Activated T-helper 17 cell treated with anti-CD3 and anti-CD28 coated beads, Interleukin-2, amount 50 U/mL, for 72 hours (primary cell): ENCODE measurements around the gene TSPAN4. TPM values are rescaled to one million over a fixed set of nuclear protein-coding genes. Genes with fewer than 3 reads are reported as not detected.

Source experiments
- ATAC-seq: fragments of 150-1000 bp; cut with Tn5 transposase; replicated peaks from 2 replicates; pipeline ENCODE4 v1.10.0; 2021; ENCODE audit warnings: mild to moderate bottlenecking, moderate library complexity
- H3K27ac Mint-ChIP-seq: one replicate; pipeline ENCODE4 v1.8.0; 2022; ENCODE audit warnings: mixed read lengths
- H3K27me3 Mint-ChIP-seq: one replicate; pipeline ENCODE4 v1.8.0; 2022; ENCODE audit warnings: mixed read lengths
- H3K36me3 Mint-ChIP-seq: one replicate; pipeline ENCODE4 v1.8.0; 2022; ENCODE audit warnings: low read depth, mild to moderate bottlenecking, mixed read lengths
- H3K4me1 Mint-ChIP-seq: one replicate; pipeline ENCODE4 v1.8.0; 2022; ENCODE audit warnings: mixed read lengths
- H3K4me3 Mint-ChIP-seq: one replicate; pipeline ENCODE4 v1.8.0; 2022; ENCODE audit warnings: mild to moderate bottlenecking, mixed read lengths
- H3K9me3 Mint-ChIP-seq: one replicate; pipeline ENCODE4 v1.8.0; 2022; ENCODE audit warnings: mixed read lengths
- total RNA-seq, 2 donors: library from RNA; stranded (reverse); gene quantifications; one replicate each; pipeline ENCODE4 v1.2.3, GENCODE V29; 2022

TSPAN4 gene
- total RNA-seq, 2 donors from 2014 or later, result 6.0 to 11.2 TPM

- ATAC-seq, result no peak
- no peak overlapping the region for H3K27ac Mint-ChIP-seq
- H3K36me3 Mint-ChIP-seq, result peaks cover 35% of the 10 kb centered on the region
- H3K9me3 Mint-ChIP-seq, result no peaks in the 10 kb centered on the region
- peaks cover 6% of the 10 kb centered on the region for H3K4me1 Mint-ChIP-seq
- H3K4me3 Mint-ChIP-seq, result no peak overlapping the region
- no peaks in the 10 kb centered on the region for H3K27me3 Mint-ChIP-seq
Measured at GRCh38 chr11:875769-876301, 33.2 kb downstream of the TSPAN4 start.

GRCh38 chr11:876545-876944, 33.9 kb downstream of the TSPAN4 start:
- H3K4me3 Mint-ChIP-seq, result no peak overlapping the region
- no peak for ATAC-seq
- peaks cover 6% of the 10 kb centered on the region for H3K4me1 Mint-ChIP-seq
- no peaks in the 10 kb centered on the region for H3K9me3 Mint-ChIP-seq
- peaks cover 40% of the 10 kb centered on the region for H3K36me3 Mint-ChIP-seq
- H3K27ac Mint-ChIP-seq, result no peak overlapping the region
- no peaks in the 10 kb centered on the region for H3K27me3 Mint-ChIP-seq

- Mint-ChIP-seq H3K9me3 (no peaks in the 10 kb centered on the region), H3K4me3 (no peak overlapping the region), H3K27me3 (no peaks in the 10 kb centered on the region), H3K36me3 (peaks cover 49% of the 10 kb centered on the region), H3K4me1 (peaks cover 6% of the 10 kb centered on the region), H3K27ac (no peak overlapping the region)
- ATAC-seq, result peak; percentile 40
Measured at GRCh38 chr11:877565-877964, 34.9 kb downstream of the TSPAN4 start.

- H3K9me3 Mint-ChIP-seq, result no peaks in the 10 kb centered on the region
- H3K36me3 Mint-ChIP-seq, result peaks cover 43% of the 10 kb centered on the region
- no peaks in the 10 kb centered on the region for H3K27me3 Mint-ChIP-seq
- no peak overlapping the region for H3K4me3 Mint-ChIP-seq
- no peak overlapping the region for H3K27ac Mint-ChIP-seq
- no peaks in the 10 kb centered on the region for H3K4me1 Mint-ChIP-seq
- ATAC-seq, result no peak
Measured at GRCh38 chr11:880447-880846, 37.8 kb downstream of the TSPAN4 start.

GRCh38 chr11:882596-882995, 39.9 kb downstream of the TSPAN4 start:
- Mint-ChIP-seq H3K27ac (no peak overlapping the region), H3K9me3 (no peaks in the 10 kb centered on the region), H3K4me3 (no peak overlapping the region), H3K27me3 (no peaks in the 10 kb centered on the region), H3K4me1 (no peaks in the 10 kb centered on the region), H3K36me3 (peaks cover 43% of the 10 kb centered on the region)
- no peak for ATAC-seq

GRCh38 chr11:883527-883926, 40.9 kb downstream of the TSPAN4 start:
- H3K9me3 Mint-ChIP-seq, result no peaks in the 10 kb centered on the region

GRCh38 chr11:884578-885070, 42.0 kb downstream of the TSPAN4 start:
- H3K4me1 Mint-ChIP-seq, result no peaks in the 10 kb centered on the region
- no peak overlapping the region for H3K27ac Mint-ChIP-seq
- H3K27me3 Mint-ChIP-seq, result no peaks in the 10 kb centered on the region
- H3K36me3 Mint-ChIP-seq, result peaks cover 33% of the 10 kb centered on the region
- no peak for ATAC-seq
- H3K9me3 Mint-ChIP-seq, result no peaks in the 10 kb centered on the region
- no peak overlapping the region for H3K4me3 Mint-ChIP-seq

More at GRCh38 chr11:883527-883926, 40.9 kb downstream of the TSPAN4 start:
- no peaks in the 10 kb centered on the region for H3K27me3 Mint-ChIP-seq
- no peak for ATAC-seq
- no peak overlapping the region for H3K4me3 Mint-ChIP-seq
- no peak overlapping the region for H3K27ac Mint-ChIP-seq
- no peaks in the 10 kb centered on the region for H3K4me1 Mint-ChIP-seq
- peaks cover 41% of the 10 kb centered on the region for H3K36me3 Mint-ChIP-seq

GRCh38 chr11:886568-886967, 43.9 kb downstream of the TSPAN4 start:
- ATAC-seq, result no peak
- H3K4me3 Mint-ChIP-seq, result no peak overlapping the region
- H3K36me3 Mint-ChIP-seq, result peaks cover 21% of the 10 kb centered on the region
- H3K27ac Mint-ChIP-seq, result no peak overlapping the region
- H3K4me1 Mint-ChIP-seq, result no peaks in the 10 kb centered on the region
- H3K27me3 Mint-ChIP-seq, result no peaks in the 10 kb centered on the region
- no peaks in the 10 kb centered on the region for H3K9me3 Mint-ChIP-seq

- ATAC-seq, result no peak
- H3K4me3 Mint-ChIP-seq, result no peak overlapping the region
- H3K27me3 Mint-ChIP-seq, result no peaks in the 10 kb centered on the region
- H3K9me3 Mint-ChIP-seq, result no peaks in the 10 kb centered on the region
- peaks cover 12% of the 10 kb centered on the region for H3K36me3 Mint-ChIP-seq
- H3K4me1 Mint-ChIP-seq, result no peaks in the 10 kb centered on the region
- H3K27ac Mint-ChIP-seq, result no peak overlapping the region
Measured at GRCh38 chr11:887589-887988, 44.9 kb downstream of the TSPAN4 start.

GRCh38 chr11:888310-889212, 45.9 kb downstream of the TSPAN4 start:
- peaks cover 12% of the 10 kb centered on the region for H3K36me3 Mint-ChIP-seq
- H3K4me1 Mint-ChIP-seq, result no peaks in the 10 kb centered on the region
- no peaks in the 10 kb centered on the region for H3K9me3 Mint-ChIP-seq
- no peak overlapping the region for H3K4me3 Mint-ChIP-seq
- H3K27me3 Mint-ChIP-seq, result no peaks in the 10 kb centered on the region
- H3K27ac Mint-ChIP-seq, result no peak overlapping the region
- ATAC-seq, result no peak

- Mint-ChIP-seq H3K4me3 (no peak overlapping the region), H3K9me3 (no peaks in the 10 kb centered on the region), H3K27me3 (no peaks in the 10 kb centered on the region), H3K27ac (no peak overlapping the region), H3K4me1 (no peaks in the 10 kb centered on the region), H3K36me3 (peaks cover 12% of the 10 kb centered on the region)
- no peak for ATAC-seq
Measured at GRCh38 chr11:889257-889656, 46.6 kb downstream of the TSPAN4 start.

GRCh38 chr11:889687-890475, 47.2 kb downstream of the TSPAN4 start:
- no peak overlapping the region for H3K4me3 Mint-ChIP-seq
- H3K36me3 Mint-ChIP-seq, result peaks cover 12% of the 10 kb centered on the region
- H3K9me3 Mint-ChIP-seq, result no peaks in the 10 kb centered on the region
- H3K27ac Mint-ChIP-seq, result no peak overlapping the region
- H3K27me3 Mint-ChIP-seq, result no peaks in the 10 kb centered on the region
- H3K4me1 Mint-ChIP-seq, result no peaks in the 10 kb centered on the region
- ATAC-seq, result no peak

GRCh38 chr11:890794-891540, 48.3 kb downstream of the TSPAN4 start:
- no peak overlapping the region for H3K4me3 Mint-ChIP-seq
- H3K36me3 Mint-ChIP-seq, result peaks cover 12% of the 10 kb centered on the region
- no peak overlapping the region for H3K27ac Mint-ChIP-seq
- no peak for ATAC-seq
- no peaks in the 10 kb centered on the region for H3K27me3 Mint-ChIP-seq
- no peaks in the 10 kb centered on the region for H3K9me3 Mint-ChIP-seq
- no peaks in the 10 kb centered on the region for H3K4me1 Mint-ChIP-seq

GRCh38 chr11:893008-893654, 50.5 kb downstream of the TSPAN4 start:
- Mint-ChIP-seq H3K4me1 (no peaks in the 10 kb centered on the region), H3K27me3 (no peaks in the 10 kb centered on the region), H3K27ac (no peak overlapping the region), H3K4me3 (no peak overlapping the region), H3K36me3 (no peaks in the 10 kb centered on the region), H3K9me3 (no peaks in the 10 kb centered on the region)
- ATAC-seq, result no peak
